K562 (cell line): ENCODE measurements around the gene RPL7A. TPM values are rescaled to one million over a fixed set of nuclear protein-coding genes. Genes with fewer than 3 reads are reported as not detected.
A peak's percentile ranks its signal among the peaks of the same experiment; 100 is the strongest.

Experiments used
- BHLHE40 ChIP-seq: IDR thresholded peaks from 2 replicates; pipeline ENCODE4 v1.6.1; 2011; ENCODE audit warnings: low read length, improper control_type of control experiment
- BRD4 ChIP-seq: fragments of 200-600 bp; sonication (generic); IDR thresholded peaks from 2 replicates; pipeline ENCODE4 v1.6.1; 2017; ENCODE audit warnings: inconsistent platforms
- CREM ChIP-seq: IDR thresholded peaks from 2 replicates; pipeline ENCODE4 v1.6.1; 2014; ENCODE audit warnings: antibody characterized with exemption, low read depth
- CSDE1 ChIP-seq, 2 experiments: fragments of 450-650 bp; IDR thresholded peaks; 2 replicates each; pipeline ENCODE4 v1.6.1; 2016; ENCODE audit warnings: mild to moderate bottlenecking in 1 of 2
- EGR1 ChIP-seq: fragments of 450-650 bp; conservative IDR thresholded peaks from 2 replicates; pipeline ENCODE4 v1.6.1; 2017; ENCODE audit warnings: mild to moderate bottlenecking
- FOXA1 ChIP-seq: fragments of 450-650 bp; IDR thresholded peaks from 2 replicates; pipeline ENCODE4 v1.6.1; 2016; ENCODE audit warnings: mild to moderate bottlenecking, borderline replicate concordance
- FOXM1 ChIP-seq, 2 experiments: fragments of 450-650 bp in 1 of 2; sonication (generic) in 1 of 2; formaldehyde crosslinking in 1 of 2; IDR thresholded peaks; 2 replicates each; pipeline versions ENCODE4 v1.6.1 to v1.9.0; 2017 to 2022; ENCODE audit warnings: low read depth in 2 of 2, mild to moderate bottlenecking in 2 of 2, missing genetic modification reagents in 1 of 2, moderate library complexity in 1 of 2
- GTF2F1 ChIP-seq: IDR thresholded peaks from 2 replicates; pipeline ENCODE4 v1.6.1; 2011; ENCODE audit warnings: low read depth, low read length, improper control_type of control experiment
- KDM5B ChIP-seq: fragments of 200-600 bp; sonication (generic); IDR thresholded peaks from 2 replicates; pipeline ENCODE4 v1.6.1; 2012; ENCODE audit warnings: low read depth, mild to moderate bottlenecking, moderate library complexity, low read length, control low read depth, inconsistent platforms; ENCODE audit not compliant: insufficient replicate concordance
- MEIS2 ChIP-seq: fragments of 450-650 bp; IDR thresholded peaks from 2 replicates; pipeline ENCODE4 v1.6.1; 2014; ENCODE audit warnings: mild to moderate bottlenecking; ENCODE audit not compliant: partially characterized antibody
- MTA3 ChIP-seq: fragments of 450-650 bp; formaldehyde crosslinking; IDR thresholded peaks from 2 replicates; pipeline ENCODE4 v1.6.1; 2017; ENCODE audit warnings: mild to moderate bottlenecking, borderline replicate concordance
- NCOR1 ChIP-seq: fragments of 450-650 bp; IDR thresholded peaks from 2 replicates; pipeline ENCODE4 v1.6.1; 2016; ENCODE audit warnings: mild to moderate bottlenecking, moderate library complexity
- NFYB ChIP-seq: IDR thresholded peaks from 2 replicates; pipeline ENCODE4 v1.6.1; 2011; ENCODE audit warnings: mild to moderate bottlenecking, moderate library complexity; ENCODE audit not compliant: insufficient read length; ENCODE audit errors: extremely low read depth
- PHB2 ChIP-seq: fragments of 450-650 bp; IDR thresholded peaks from 2 replicates; pipeline ENCODE4 v1.6.1; 2017; ENCODE audit warnings: low read depth
- RBM39 ChIP-seq: fragments of 200-400 bp; formaldehyde crosslinking; optimal IDR thresholded peaks from 2 replicates; pipeline ENCODE3; 2018; ENCODE audit warnings: low read depth, low read length
- SAFB2 ChIP-seq: fragments of 200-400 bp; formaldehyde crosslinking; IDR thresholded peaks from 2 replicates; pipeline ENCODE4 v1.6.1; 2018; ENCODE audit warnings: borderline replicate concordance, low read length, low read depth, moderate library complexity; ENCODE audit not compliant: severe bottlenecking
- SLC30A9 ChIP-seq: fragments of 250-450 bp; sonication (Bioruptor Pico); IDR thresholded peaks from 2 replicates; pipeline ENCODE4 v1.8.0; 2022; ENCODE audit warnings: mild to moderate bottlenecking, moderate library complexity
- TAF9B ChIP-seq: fragments of 450-650 bp; IDR thresholded peaks from 2 replicates; pipeline ENCODE4 v1.6.1; 2018; ENCODE audit warnings: mild to moderate bottlenecking; ENCODE audit not compliant: partially characterized antibody
- TCFL5 ChIP-seq: fragments of 250-450 bp; sonication (Bioruptor Pico); conservative IDR thresholded peaks from 2 replicates; pipeline ENCODE4 v1.6.1; 2021; ENCODE audit warnings: mild to moderate bottlenecking, moderate library complexity, matching md5 sums
- TEAD4 ChIP-seq, 2 experiments: sonication (generic) in 1 of 2; formaldehyde crosslinking in 1 of 2; IDR thresholded peaks; 2 replicates each; pipeline versions ENCODE4 v1.6.1 to v1.8.0; 2012 to 2022; ENCODE audit warnings: borderline replicate concordance in 1 of 2, inconsistent platforms in 1 of 2, low read length in 1 of 2, mild to moderate bottlenecking in 1 of 2, missing genetic modification reagents in 1 of 2
- ZNF311 ChIP-seq: fragments of 250-450 bp; sonication (Bioruptor Pico); IDR thresholded peaks from 2 replicates; pipeline ENCODE4 v1.4.0; 2020; ENCODE audit warnings: mild to moderate bottlenecking, moderate library complexity
- polyA plus RNA-seq, 8 experiments: library from polyadenylated mRNA; depleted of rRNA in 4 of 8; stranded (reverse) in 5 of 8; unstranded in 3 of 8; fragments of >200 nt; fragmentation: Nextera tagmentation in 2 of 8; fragmentation: Illumina TruSeq in 1 of 8; extraction: Ambion mirVana in 2 of 8; extraction: Trizol in 1 of 8; gene quantifications; 2 replicates each; pipeline versions ENCODE4 v1.2.1 to v1.2.3, GENCODE V29; 2011 to 2014; ENCODE audit warnings: inconsistent platforms in 1 of 8, missing spikeins in 1 of 8
- total RNA-seq, 7 experiments: library from RNA; depleted of rRNA in 6 of 7; stranded (reverse); fragments of >200 nt in 6 of 7; fragmentation: Illumina TruSeq in 2 of 7; extraction: Trizol in 2 of 7; gene quantifications; 2 replicates each; pipeline versions ENCODE4 v1.2.1 to v1.2.3, GENCODE V29; 2011 to 2021; ENCODE audit warnings: low replicate concordance in 1 of 7
- TF ChIP-seq, protein P1 (sequence below): fragments of 450-650 bp; IDR thresholded peaks from 2 replicates; pipeline ENCODE4 v1.6.1; 2016; ENCODE audit warnings: antibody characterized with exemption
- TF ChIP-seq, protein P2 (sequence below): fragments of 250-450 bp; sonication (Bioruptor Pico); IDR thresholded peaks from 2 replicates; pipeline ENCODE4 v1.8.0; 2022; ENCODE audit warnings: moderate library complexity, mild to moderate bottlenecking, inconsistent platforms
- TF ChIP-seq, protein P3 (sequence below): fragments of 250-450 bp; sonication (Bioruptor Pico); IDR thresholded peaks from 2 replicates; pipeline ENCODE4 v1.4.0; 2020

RPL7A gene
- total and polyA plus RNA-seq, 9 of the 15 experiments (the other 6 are each of a cell fraction or from before 2014, with no cell fraction given) = 1,935 to 3,760 (median 2,652) TPM

DNA sequence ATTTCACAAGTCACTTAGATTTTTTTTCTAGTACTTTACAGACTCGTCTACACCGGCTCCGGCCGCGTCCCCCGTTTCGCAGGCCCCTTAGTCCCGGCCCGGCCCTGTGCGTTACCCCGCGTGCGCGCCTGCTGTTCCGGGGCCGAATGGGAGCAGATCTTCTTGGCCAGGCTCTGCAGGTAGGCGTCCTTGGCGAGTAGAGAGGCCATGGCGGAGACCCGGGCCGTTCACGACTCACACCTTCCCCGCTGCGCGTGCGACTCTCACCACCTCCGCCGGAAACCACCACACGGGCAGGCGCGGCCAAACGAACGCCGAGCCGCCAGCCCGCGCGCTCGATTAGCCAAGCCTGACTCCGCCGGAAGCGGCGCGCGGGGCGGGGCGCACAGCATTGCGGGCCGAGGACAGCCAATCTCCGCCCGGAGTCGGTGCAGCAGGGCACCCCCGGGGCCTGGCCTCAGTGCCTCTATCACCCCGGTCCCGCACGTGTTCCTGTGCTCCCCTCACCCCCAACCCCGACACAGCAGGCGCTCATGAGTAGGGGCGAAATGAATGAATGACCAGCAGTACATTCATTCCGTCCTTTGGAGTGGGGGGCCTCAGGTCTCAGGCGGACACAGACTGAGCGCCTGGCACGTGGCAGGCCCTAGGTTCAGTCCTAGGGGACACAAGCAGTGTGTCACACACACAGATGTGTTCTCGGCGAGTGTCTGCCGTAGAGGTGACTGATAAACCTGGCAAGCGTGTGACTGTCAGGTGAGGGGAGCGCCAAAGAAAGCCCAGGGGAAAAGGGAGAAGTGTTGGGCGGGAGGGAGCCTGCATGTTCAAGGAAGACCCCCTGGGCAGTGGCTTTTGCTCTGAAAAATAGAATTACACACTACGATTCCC, 11.8 kb upstream of the RPL7A start, which contains the start of gene SURF6 (continued):
- TF ChIP-seq, protein P1, sequence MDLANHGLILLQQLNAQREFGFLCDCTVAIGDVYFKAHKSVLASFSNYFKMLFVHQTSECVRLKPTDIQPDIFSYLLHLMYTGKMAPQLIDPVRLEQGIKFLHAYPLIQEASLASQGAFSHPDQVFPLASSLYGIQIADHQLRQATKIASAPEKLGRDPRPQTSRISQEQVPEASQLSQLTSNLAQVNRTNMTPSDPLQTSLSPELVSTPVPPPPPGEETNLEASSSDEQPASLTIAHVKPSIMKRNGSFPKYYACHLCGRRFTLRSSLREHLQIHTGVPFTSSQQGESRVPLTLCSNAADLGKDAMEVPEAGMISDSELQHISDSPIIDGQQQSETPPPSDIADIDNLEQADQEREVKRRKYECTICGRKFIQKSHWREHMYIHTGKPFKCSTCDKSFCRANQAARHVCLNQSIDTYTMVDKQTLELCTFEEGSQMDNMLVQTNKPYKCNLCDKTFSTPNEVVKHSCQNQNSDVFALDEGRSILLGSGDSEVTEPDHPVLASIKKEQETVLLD = no peak
- TF ChIP-seq MEIS2 = no peak
- no peak for TF ChIP-seq SLC30A9
- TF ChIP-seq, protein P2, sequence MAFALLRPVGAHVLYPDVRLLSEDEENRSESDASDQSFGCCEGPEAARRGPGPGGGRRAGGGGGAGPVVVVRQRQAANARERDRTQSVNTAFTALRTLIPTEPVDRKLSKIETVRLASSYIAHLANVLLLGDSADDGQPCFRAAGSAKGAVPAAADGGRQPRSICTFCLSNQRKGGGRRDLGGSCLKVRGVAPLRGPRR (CRISPR knock-in tag) = peak; percentile 33; the same call in 1 of the 2 replicates
- no peak for TF ChIP-seq FOXA1
- TF ChIP-seq ZNF311 (CRISPR knock-in tag) = no peak
- TF ChIP-seq CSDE1 (IDR thresholded peaks at IDR 0.05) = no peak
- no peak; the same call in 1 of the 2 replicates for TF ChIP-seq TEAD4 (IDR thresholded peaks at IDR 0.05; ENCODE audit: low read length)
- no peak for TF ChIP-seq TEAD4 (CRISPR knock-in tag; IDR thresholded peaks at IDR 0.05; ENCODE audit: borderline replicate concordance)
- TF ChIP-seq, protein P3, sequence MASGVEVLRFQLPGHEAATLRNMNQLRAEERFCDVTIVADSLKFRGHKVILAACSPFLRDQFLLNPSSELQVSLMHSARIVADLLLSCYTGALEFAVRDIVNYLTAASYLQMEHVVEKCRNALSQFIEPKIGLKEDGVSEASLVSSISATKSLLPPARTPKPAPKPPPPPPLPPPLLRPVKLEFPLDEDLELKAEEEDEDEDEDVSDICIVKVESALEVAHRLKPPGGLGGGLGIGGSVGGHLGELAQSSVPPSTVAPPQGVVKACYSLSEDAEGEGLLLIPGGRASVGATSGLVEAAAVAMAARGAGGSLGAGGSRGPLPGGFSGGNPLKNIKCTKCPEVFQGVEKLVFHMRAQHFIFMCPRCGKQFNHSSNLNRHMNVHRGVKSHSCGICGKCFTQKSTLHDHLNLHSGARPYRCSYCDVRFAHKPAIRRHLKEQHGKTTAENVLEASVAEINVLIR (CRISPR knock-in tag) = peak; percentile 13; the same call in 1 of the 2 replicates
- peak; percentile 54; the same call in 1 of the 2 replicates for TF ChIP-seq NCOR1
- TF ChIP-seq GTF2F1 = no peak
- TF ChIP-seq CREM = peak; percentile 85
- TF ChIP-seq FOXM1 (IDR thresholded peaks at IDR 0.05; ENCODE audit: low read depth) = no peak; the same call in 1 of the 2 replicates
- TF ChIP-seq FOXM1 (CRISPR knock-in tag; IDR thresholded peaks at IDR 0.05; ENCODE audit: low read depth) = peak; percentile 84; the same call in 1 of the 2 replicates
- TF ChIP-seq PHB2 = no peak
- no peak for TF ChIP-seq NFYB
- no peak for TF ChIP-seq TCFL5 (CRISPR knock-in tag)
- peak; percentile 94 for TF ChIP-seq BHLHE40
- TF ChIP-seq MTA3 = peak; percentile 74; the same call in 1 of the 2 replicates
- TF ChIP-seq BRD4 = no peak
- peak; percentile 68 for TF ChIP-seq KDM5B
- TF ChIP-seq EGR1 = peak; percentile 63; the same call in 1 of the 2 replicates
- no peak for TF ChIP-seq RBM39
- no peak for TF ChIP-seq SAFB2
- peak; percentile 69 for TF ChIP-seq TAF9B
